ENCODE measurements around the gene KRTAP12-4.
"Not testable (repeated sequence)": the region's sequence is repeated elsewhere in the genome, so short reads cannot be mapped to it uniquely, and the experiment has no call there.

KRTAP12-4 gene

GRCh38 chr21:44700101-44701022 lies 45.9 kb upstream of the KRTAP12-4 start:
- TF ChIP-seq SUZ12 (IDR thresholded peaks at IDR 0.05; ENCODE audit: extremely low read depth, insufficient read depth, insufficient read length) (no peak), YY1 (IDR thresholded peaks at IDR 0.05; ENCODE audit: insufficient read depth, insufficient read length) (no peak), ZNF274 (IDR thresholded peaks at IDR 0.05; ENCODE audit: low read depth, low read length) (no peak)
- Histone ChIP-seq H3K36me3 (ENCODE audit: insufficient read depth, insufficient read length, low read length) (no peaks in the 10 kb centered on the region), H3K4me3 (ENCODE audit: insufficient read length, low read depth) (no peak overlapping the region), H3K9ac (ENCODE audit: insufficient read length, low read depth) (no peak overlapping the region), H3K27me3 (ENCODE audit: insufficient read depth, insufficient read length) (peaks cover 9% of the 10 kb centered on the region), H3K4me1 (ENCODE audit: insufficient read depth, insufficient read length) (peaks cover 57% of the 10 kb centered on the region), H3K9me3 (ENCODE audit: insufficient read depth, low read length) (no peaks in the 10 kb centered on the region)
- no peak for DNase-seq (ENCODE audit: low read depth, low spot score)

GRCh38 chr21:44699502-44700001 lies 45.1 kb upstream of the KRTAP12-4 start:
- DNase-seq (ENCODE audit: low read depth, low spot score): no peak
- Histone ChIP-seq H3K9me3 (ENCODE audit: insufficient read depth, low read length) (no peaks in the 10 kb centered on the region), H3K27me3 (ENCODE audit: insufficient read depth, insufficient read length) (peaks cover 9% of the 10 kb centered on the region), H3K4me3 (ENCODE audit: insufficient read length, low read depth) (no peak overlapping the region), H3K36me3 (ENCODE audit: insufficient read depth, insufficient read length, low read length) (no peaks in the 10 kb centered on the region), H3K4me1 (ENCODE audit: insufficient read depth, insufficient read length) (peaks cover 59% of the 10 kb centered on the region), H3K9ac (ENCODE audit: insufficient read length, low read depth) (peak overlapping the region; percentile 37)
- TF ChIP-seq YY1 (IDR thresholded peaks at IDR 0.05; ENCODE audit: insufficient read depth, insufficient read length) (no peak), SUZ12 (IDR thresholded peaks at IDR 0.05; ENCODE audit: extremely low read depth, insufficient read depth, insufficient read length) (no peak)

GRCh38 chr21:44697811-44698734 lies 43.6 kb upstream of the KRTAP12-4 start:
- Histone ChIP-seq H3K27me3 (ENCODE audit: insufficient read depth, insufficient read length) (peaks cover 5% of the 10 kb centered on the region), H3K36me3 (ENCODE audit: insufficient read depth, insufficient read length, low read length) (no peaks in the 10 kb centered on the region), H3K4me1 (ENCODE audit: insufficient read depth, insufficient read length) (peaks cover 45% of the 10 kb centered on the region), H3K9ac (ENCODE audit: insufficient read length, low read depth) (peak overlapping the region; percentile 65), H3K4me3 (ENCODE audit: insufficient read length, low read depth) (no peak overlapping the region), H3K9me3 (ENCODE audit: insufficient read depth, low read length) (peaks cover 7% of the 10 kb centered on the region)
- TF ChIP-seq SUZ12 (IDR thresholded peaks at IDR 0.05; ENCODE audit: extremely low read depth, insufficient read depth, insufficient read length): no peak
- TF ChIP-seq YY1 (IDR thresholded peaks at IDR 0.05; ENCODE audit: insufficient read depth, insufficient read length): no peak
- TF ChIP-seq ZNF274 (IDR thresholded peaks at IDR 0.05; ENCODE audit: low read depth, low read length): no peak
- DNase-seq (ENCODE audit: low read depth, low spot score): no peak

- not testable (repeated sequence) for H3K4me3 ChIP-seq (ENCODE audit: insufficient read length, low read depth); DNase-seq (ENCODE audit: low read depth, low spot score)
Observed at GRCh38 chr21:44697172-44697810, 42.8 kb upstream of the KRTAP12-4 start, which contains the start of gene KRTAP10-12. Gene KRTAP10-12, plus strand, starts transcription at chr21:44697172. Its CDS starts 30 bp downstream, at chr21:44697202.

DNA sequence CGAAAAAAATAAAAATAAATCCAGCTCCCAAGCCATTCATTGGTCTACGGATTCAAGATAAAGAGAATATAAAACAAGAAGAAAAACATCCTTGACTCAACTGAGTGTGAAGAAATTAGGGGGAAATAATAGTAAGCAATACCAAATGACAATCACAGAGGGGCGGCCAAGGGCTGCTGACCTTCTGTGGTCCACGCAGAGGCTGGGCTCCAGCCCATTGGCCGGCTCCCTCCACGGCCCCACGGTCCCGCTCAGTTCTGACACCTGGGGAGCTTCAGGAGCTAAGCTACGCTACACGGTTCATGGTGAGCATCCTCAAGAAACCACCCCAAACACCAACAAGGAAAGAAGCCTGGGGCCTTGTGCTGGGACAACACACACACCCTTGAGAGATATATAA lies 42.1 kb upstream of the KRTAP12-4 start:
- H3K9ac ChIP-seq (ENCODE audit: insufficient read length, low read depth): no peak overlapping the region
- H3K27me3 ChIP-seq (ENCODE audit: insufficient read depth, insufficient read length): no peaks in the 10 kb centered on the region
- H3K9me3 ChIP-seq (ENCODE audit: insufficient read depth, low read length): peaks cover 13% of the 10 kb centered on the region
- H3K4me1 ChIP-seq (ENCODE audit: insufficient read depth, insufficient read length): peaks cover 31% of the 10 kb centered on the region
- no peaks in the 10 kb centered on the region for H3K36me3 ChIP-seq (ENCODE audit: insufficient read depth, insufficient read length, low read length)
- no peak for TF ChIP-seq ZNF274 (IDR thresholded peaks at IDR 0.05; ENCODE audit: low read depth, low read length)
- no peak for TF ChIP-seq SUZ12 (IDR thresholded peaks at IDR 0.05; ENCODE audit: extremely low read depth, insufficient read depth, insufficient read length)
- TF ChIP-seq YY1 (IDR thresholded peaks at IDR 0.05; ENCODE audit: insufficient read depth, insufficient read length): no peak
- DNase-seq (ENCODE audit: low read depth, low spot score): no peak
- no peak overlapping the region for H3K4me3 ChIP-seq (ENCODE audit: insufficient read length, low read depth)

More at GRCh38 chr21:44697172-44697810, 42.8 kb upstream of the KRTAP12-4 start, which contains the start of gene KRTAP10-12:
- Histone ChIP-seq H3K9ac (ENCODE audit: insufficient read length, low read depth) (peak within 1 kb of the TSS; percentile 58), H3K4me1 (ENCODE audit: insufficient read depth, insufficient read length) (peaks cover 37% of the 10 kb centered on the region), H3K9me3 (ENCODE audit: insufficient read depth, low read length) (peaks cover 13% of the 10 kb centered on the region)
- not testable (repeated sequence) for H3K36me3 ChIP-seq (ENCODE audit: insufficient read depth, insufficient read length, low read length); H3K27me3 ChIP-seq (ENCODE audit: insufficient read depth, insufficient read length)

DNA sequence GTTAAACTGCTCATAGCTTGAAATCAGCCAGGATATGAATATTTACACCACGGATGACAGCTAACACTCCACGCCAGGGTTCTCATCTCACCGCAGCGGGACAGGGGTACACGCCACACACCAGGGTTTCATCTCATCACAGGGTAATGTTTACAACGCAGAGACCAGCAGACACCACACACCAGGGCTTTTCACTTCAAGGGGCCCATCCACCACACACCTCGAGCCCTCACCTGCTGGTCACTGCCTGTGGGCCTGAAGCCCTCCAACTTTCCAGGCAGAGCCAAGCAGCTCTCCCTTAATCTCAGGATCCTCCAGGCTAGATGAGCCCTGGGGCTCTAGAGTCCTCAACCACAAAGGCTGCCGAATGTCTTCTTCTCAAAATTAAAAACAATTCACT lies 41.2 kb upstream of the KRTAP12-4 start:
- Histone ChIP-seq H3K36me3 (ENCODE audit: insufficient read depth, insufficient read length, low read length) (no peaks in the 10 kb centered on the region), H3K9me3 (ENCODE audit: insufficient read depth, low read length) (peaks cover 13% of the 10 kb centered on the region), H3K27me3 (ENCODE audit: insufficient read depth, insufficient read length) (no peaks in the 10 kb centered on the region), H3K4me1 (ENCODE audit: insufficient read depth, insufficient read length) (peaks cover 31% of the 10 kb centered on the region), H3K4me3 (ENCODE audit: insufficient read length, low read depth) (no peak overlapping the region), H3K9ac (ENCODE audit: insufficient read length, low read depth) (no peak overlapping the region)
- TF ChIP-seq ZNF274 (IDR thresholded peaks at IDR 0.05; ENCODE audit: low read depth, low read length): no peak
- TF ChIP-seq YY1 (IDR thresholded peaks at IDR 0.05; ENCODE audit: insufficient read depth, insufficient read length): no peak
- no peak for TF ChIP-seq SUZ12 (IDR thresholded peaks at IDR 0.05; ENCODE audit: extremely low read depth, insufficient read depth, insufficient read length)
- DNase-seq (ENCODE audit: low read depth, low spot score): no peak
